Measurements from ENCODE around the gene JAM3. TPM values are rescaled to one million over a fixed set of nuclear protein-coding genes. Genes with fewer than 3 reads are reported as not detected.
A peak's percentile ranks its signal among the peaks of the same experiment; 100 is the strongest.

The JAM3 gene
- total RNA-seq, 1 experiment from 2014 or later = 155 TPM

GRCh38 chr11:134126217-134126822, 57.4 kb downstream of the JAM3 start:
- H3K27me3 ChIP-seq = no peaks in the 10 kb centered on the region

GRCh38 chr11:134131628-134132244, 62.9 kb downstream of the JAM3 start:
- Histone ChIP-seq H3K36me3 (peaks cover 41% of the 10 kb centered on the region), H3K4me3 (no peak overlapping the region), H3K27ac (no peak overlapping the region), H3K9me3 (replicated peaks) (peaks cover 18% of the 10 kb centered on the region), H3K4me1 (peaks cover under 1% of the 10 kb centered on the region; the same call in 1 of the 2 replicates), H3K27me3 (no peaks in the 10 kb centered on the region)
- no peak for DNase-seq

More at GRCh38 chr11:134126217-134126822, 57.4 kb downstream of the JAM3 start:
- H3K4me3 ChIP-seq = no peak overlapping the region
- H3K36me3 ChIP-seq = peaks cover 29% of the 10 kb centered on the region; the same call in 1 of the 2 replicates
- peak in 1 of 2 experiments; percentile 24 for DNase-seq
- H3K4me1 ChIP-seq = peaks cover 10% of the 10 kb centered on the region
- no peak overlapping the region for H3K27ac ChIP-seq
- H3K9me3 ChIP-seq (replicated peaks) = peaks cover 4% of the 10 kb centered on the region; the same call in 1 of the 2 replicates

GRCh38 chr11:134132808-134133207, 63.9 kb downstream of the JAM3 start:
- DNase-seq = no peak
- Histone ChIP-seq H3K9me3 (replicated peaks) (peaks cover 18% of the 10 kb centered on the region), H3K36me3 (peaks cover 33% of the 10 kb centered on the region), H3K4me1 (no peaks in the 10 kb centered on the region), H3K27me3 (no peaks in the 10 kb centered on the region), H3K4me3 (no peak overlapping the region), H3K27ac (no peak overlapping the region)

- no peak for DNase-seq
- H3K36me3 ChIP-seq = peaks cover 25% of the 10 kb centered on the region
- H3K27me3 ChIP-seq = no peaks in the 10 kb centered on the region
- no peak overlapping the region for H3K27ac ChIP-seq
- peaks cover 18% of the 10 kb centered on the region for H3K9me3 ChIP-seq (replicated peaks)
- H3K4me1 ChIP-seq = no peaks in the 10 kb centered on the region
- no peak overlapping the region for H3K4me3 ChIP-seq
Measured at GRCh38 chr11:134134167-134134566, 65.3 kb downstream of the JAM3 start.

GRCh38 chr11:134138376-134138775, 69.5 kb downstream of the JAM3 start:
- no peak overlapping the region for H3K27ac ChIP-seq
- no peak for DNase-seq
- peaks cover 28% of the 10 kb centered on the region for H3K36me3 ChIP-seq
- H3K4me1 ChIP-seq = no peaks in the 10 kb centered on the region
- no peaks in the 10 kb centered on the region for H3K27me3 ChIP-seq
- H3K9me3 ChIP-seq (replicated peaks) = 0 out of 2 replicates have a peak, but pooled peaks cover 3% of the 10 kb centered on the region
- no peak overlapping the region for H3K4me3 ChIP-seq

- no peak for DNase-seq
- H3K4me3 ChIP-seq = no peak overlapping the region
- no peaks in the 10 kb centered on the region for H3K27me3 ChIP-seq
- H3K36me3 ChIP-seq = peaks cover 31% of the 10 kb centered on the region
- H3K4me1 ChIP-seq = no peaks in the 10 kb centered on the region
- H3K27ac ChIP-seq = no peak overlapping the region
- H3K9me3 ChIP-seq (replicated peaks) = no peaks in the 10 kb centered on the region
Measured at GRCh38 chr11:134139303-134139872, 70.5 kb downstream of the JAM3 start.

- Histone ChIP-seq H3K27me3 (no peaks in the 10 kb centered on the region), H3K4me1 (no peaks in the 10 kb centered on the region), H3K27ac (no peak overlapping the region), H3K9me3 (replicated peaks) (no peaks in the 10 kb centered on the region), H3K36me3 (peaks cover 37% of the 10 kb centered on the region), H3K4me3 (no peak overlapping the region)
- DNase-seq = peak; percentile 55 to 83
Measured at GRCh38 chr11:134139873-134140331, 71.0 kb downstream of the JAM3 start.

- peaks cover 48% of the 10 kb centered on the region for H3K36me3 ChIP-seq
- DNase-seq = no peak
- H3K27ac ChIP-seq = no peak overlapping the region
- H3K4me3 ChIP-seq = no peak overlapping the region
- H3K4me1 ChIP-seq = no peaks in the 10 kb centered on the region
- H3K9me3 ChIP-seq (replicated peaks) = no peaks in the 10 kb centered on the region
- no peaks in the 10 kb centered on the region for H3K27me3 ChIP-seq
Measured at GRCh38 chr11:134140961-134141490, 72.2 kb downstream of the JAM3 start.

GRCh38 chr11:134142536-134142935, 73.7 kb downstream of the JAM3 start:
- no peak for DNase-seq

GRCh38 chr11:134143801-134144200, 74.9 kb downstream of the JAM3 start:
- H3K9me3 ChIP-seq (replicated peaks) = no peaks in the 10 kb centered on the region
- H3K27me3 ChIP-seq = no peaks in the 10 kb centered on the region
- no peak overlapping the region for H3K27ac ChIP-seq
- DNase-seq = no peak
- no peak overlapping the region for H3K4me3 ChIP-seq
- H3K4me1 ChIP-seq = no peaks in the 10 kb centered on the region
- peaks cover 66% of the 10 kb centered on the region for H3K36me3 ChIP-seq

More at GRCh38 chr11:134142536-134142935, 73.7 kb downstream of the JAM3 start:
- no peaks in the 10 kb centered on the region for H3K4me1 ChIP-seq
- no peaks in the 10 kb centered on the region for H3K27me3 ChIP-seq
- peaks cover 55% of the 10 kb centered on the region for H3K36me3 ChIP-seq
- no peak overlapping the region for H3K27ac ChIP-seq
- no peaks in the 10 kb centered on the region for H3K9me3 ChIP-seq (replicated peaks)
- H3K4me3 ChIP-seq = no peak overlapping the region

- Histone ChIP-seq H3K27ac (no peak overlapping the region), H3K9me3 (replicated peaks) (no peaks in the 10 kb centered on the region), H3K36me3 (peaks cover 74% of the 10 kb centered on the region), H3K4me1 (no peaks in the 10 kb centered on the region), H3K4me3 (no peak overlapping the region), H3K27me3 (no peaks in the 10 kb centered on the region)
- no peak for DNase-seq
Measured at GRCh38 chr11:134144744-134145143, 75.9 kb downstream of the JAM3 start.

- Histone ChIP-seq H3K36me3 (peaks cover 82% of the 10 kb centered on the region), H3K9me3 (replicated peaks) (no peaks in the 10 kb centered on the region), H3K4me1 (no peaks in the 10 kb centered on the region), H3K27me3 (no peaks in the 10 kb centered on the region), H3K27ac (no peak overlapping the region), H3K4me3 (no peak overlapping the region)
- DNase-seq = no peak
Measured at GRCh38 chr11:134145715-134146114, 76.8 kb downstream of the JAM3 start.

GRCh38 chr11:134146598-134146997, 77.7 kb downstream of the JAM3 start:
- no peaks in the 10 kb centered on the region for H3K4me1 ChIP-seq
- no peak overlapping the region for H3K27ac ChIP-seq
- H3K9me3 ChIP-seq (replicated peaks) = no peaks in the 10 kb centered on the region
- H3K36me3 ChIP-seq = peaks cover 83% of the 10 kb centered on the region
- no peak overlapping the region for H3K4me3 ChIP-seq
- no peak for DNase-seq
- H3K27me3 ChIP-seq = no peaks in the 10 kb centered on the region

- Histone ChIP-seq H3K36me3 (peaks cover 83% of the 10 kb centered on the region), H3K27me3 (no peaks in the 10 kb centered on the region), H3K27ac (no peak overlapping the region), H3K4me1 (no peaks in the 10 kb centered on the region), H3K9me3 (replicated peaks) (no peaks in the 10 kb centered on the region), H3K4me3 (no peak overlapping the region)
- DNase-seq = no peak
Measured at GRCh38 chr11:134149371-134149770, 80.5 kb downstream of the JAM3 start.

GRCh38 chr11:134150195-134150903, 81.5 kb downstream of the JAM3 start:
- Histone ChIP-seq H3K4me3 (no peak overlapping the region), H3K4me1 (no peaks in the 10 kb centered on the region), H3K27me3 (no peaks in the 10 kb centered on the region), H3K9me3 (replicated peaks) (no peaks in the 10 kb centered on the region), H3K36me3 (peaks cover 78% of the 10 kb centered on the region), H3K27ac (no peak overlapping the region)
- no peak for DNase-seq

Measured in SJCRH30 (cell line).